ENCODE measurements around the gene TUBB2A. TPM values are rescaled to one million over a fixed set of nuclear protein-coding genes. Genes with fewer than 3 reads are reported as not detected.
"Not testable (repeated sequence)": the region's sequence is repeated elsewhere in the genome, so short reads cannot be mapped to it uniquely, and the experiment has no call there.

The TUBB2A gene
- total RNA-seq (2014; rRNA removed; shearing (Covaris generic); ENCODE audit: low replicate concordance): 69.0 and 77.3 TPM in 2 replicates

- in situ Hi-C loops (cut with HindIII; ENCODE audit: low pct_unique_long_range_greater_than_20kb, low sequenced_read_pairs): no loop called here
- peak; percentile 73 for DNase-seq (ENCODE audit: low read depth)
Measured at GRCh38 chr6:3157131-3157933, at the start of gene TUBB2A. Gene TUBB2A (minus strand): TSS chr6:3157544. CDS start chr6:3157463, 81 bp downstream.

- no peak for DNase-seq (ENCODE audit: low read depth)
- in situ Hi-C loops (cut with HindIII; ENCODE audit: low pct_unique_long_range_greater_than_20kb, low sequenced_read_pairs): no loop called here
Measured at GRCh38 chr6:3206339-3207015, 49.1 kb upstream of the TUBB2A start.

GRCh38 chr6:3205913-3206312, 48.6 kb upstream of the TUBB2A start:
- DNase-seq (ENCODE audit: low read depth): no peak
- in situ Hi-C loops (cut with HindIII; ENCODE audit: low pct_unique_long_range_greater_than_20kb, low sequenced_read_pairs): no loop called here

GRCh38 chr6:3204921-3205320, 47.6 kb upstream of the TUBB2A start:
- in situ Hi-C loops (cut with HindIII; ENCODE audit: low pct_unique_long_range_greater_than_20kb, low sequenced_read_pairs): no loop called here
- no peak for DNase-seq (ENCODE audit: low read depth)

- in situ Hi-C loops (cut with HindIII; ENCODE audit: low pct_unique_long_range_greater_than_20kb, low sequenced_read_pairs): no loop called here
- DNase-seq (ENCODE audit: low read depth): no peak
Measured at GRCh38 chr6:3202999-3203696, 45.8 kb upstream of the TUBB2A start.

GRCh38 chr6:3201388-3201787, 44.0 kb upstream of the TUBB2A start:
- no peak for DNase-seq (ENCODE audit: low read depth)
- in situ Hi-C loops (cut with HindIII; ENCODE audit: low pct_unique_long_range_greater_than_20kb, low sequenced_read_pairs): no loop called here

GRCh38 chr6:3200682-3201081, 43.3 kb upstream of the TUBB2A start:
- no peak for DNase-seq (ENCODE audit: low read depth)
- in situ Hi-C loops (cut with HindIII; ENCODE audit: low pct_unique_long_range_greater_than_20kb, low sequenced_read_pairs): no loop called here

- in situ Hi-C loops (cut with HindIII; ENCODE audit: low pct_unique_long_range_greater_than_20kb, low sequenced_read_pairs): no loop called here
- DNase-seq (ENCODE audit: low read depth): no peak
Measured at GRCh38 chr6:3199382-3199781, 42.0 kb upstream of the TUBB2A start.

GRCh38 chr6:3197734-3198133, 40.4 kb upstream of the TUBB2A start:
- in situ Hi-C loops (cut with HindIII; ENCODE audit: low pct_unique_long_range_greater_than_20kb, low sequenced_read_pairs); DNase-seq (ENCODE audit: low read depth): not testable (repeated sequence)

GRCh38 chr6:3196770-3197169, 39.4 kb upstream of the TUBB2A start:
- in situ Hi-C loops (cut with HindIII; ENCODE audit: low pct_unique_long_range_greater_than_20kb, low sequenced_read_pairs): no loop called here
- no peak for DNase-seq (ENCODE audit: low read depth)

- DNase-seq (ENCODE audit: low read depth): no peak
- in situ Hi-C loops (cut with HindIII; ENCODE audit: low pct_unique_long_range_greater_than_20kb, low sequenced_read_pairs): no loop called here
Measured at GRCh38 chr6:3195695-3196497, 38.6 kb upstream of the TUBB2A start.

- in situ Hi-C loops (cut with HindIII; ENCODE audit: low pct_unique_long_range_greater_than_20kb, low sequenced_read_pairs): no loop called here
- DNase-seq (ENCODE audit: low read depth): no peak
Measured at GRCh38 chr6:3195420-3195694, 38.0 kb upstream of the TUBB2A start.

GRCh38 chr6:3194535-3195419, 37.4 kb upstream of the TUBB2A start:
- in situ Hi-C loops (cut with HindIII; ENCODE audit: low pct_unique_long_range_greater_than_20kb, low sequenced_read_pairs): no loop called here
- no peak for DNase-seq (ENCODE audit: low read depth)

- no peak for DNase-seq (ENCODE audit: low read depth)
- in situ Hi-C loops (cut with HindIII; ENCODE audit: low pct_unique_long_range_greater_than_20kb, low sequenced_read_pairs): no loop called here
Measured at GRCh38 chr6:3193102-3193849, 35.9 kb upstream of the TUBB2A start.

GRCh38 chr6:3190779-3191178, 33.4 kb upstream of the TUBB2A start:
- DNase-seq (ENCODE audit: low read depth): no peak
- in situ Hi-C loops (cut with HindIII; ENCODE audit: low pct_unique_long_range_greater_than_20kb, low sequenced_read_pairs): no loop called here

GRCh38 chr6:3190056-3190455, 32.7 kb upstream of the TUBB2A start:
- in situ Hi-C loops (cut with HindIII; ENCODE audit: low pct_unique_long_range_greater_than_20kb, low sequenced_read_pairs): no loop called here
- DNase-seq (ENCODE audit: low read depth): no peak

- in situ Hi-C loops (cut with HindIII; ENCODE audit: low pct_unique_long_range_greater_than_20kb, low sequenced_read_pairs); DNase-seq (ENCODE audit: low read depth): not testable (repeated sequence)
Measured at GRCh38 chr6:3189192-3189591, 31.8 kb upstream of the TUBB2A start.

Measured in Caki2 (cell line).